HG03135 (cell line): Measurements from ENCODE around the gene CUTA.

Source experiments
- ATAC-seq: cut with Tn5 transposase; IDR thresholded peaks from one replicate; pipeline ENCODE4 v1.9.1; 2021; ENCODE audit warnings: mild to moderate bottlenecking, moderate library complexity; ENCODE audit not compliant: unreplicated experiment

CUTA gene

DNA sequence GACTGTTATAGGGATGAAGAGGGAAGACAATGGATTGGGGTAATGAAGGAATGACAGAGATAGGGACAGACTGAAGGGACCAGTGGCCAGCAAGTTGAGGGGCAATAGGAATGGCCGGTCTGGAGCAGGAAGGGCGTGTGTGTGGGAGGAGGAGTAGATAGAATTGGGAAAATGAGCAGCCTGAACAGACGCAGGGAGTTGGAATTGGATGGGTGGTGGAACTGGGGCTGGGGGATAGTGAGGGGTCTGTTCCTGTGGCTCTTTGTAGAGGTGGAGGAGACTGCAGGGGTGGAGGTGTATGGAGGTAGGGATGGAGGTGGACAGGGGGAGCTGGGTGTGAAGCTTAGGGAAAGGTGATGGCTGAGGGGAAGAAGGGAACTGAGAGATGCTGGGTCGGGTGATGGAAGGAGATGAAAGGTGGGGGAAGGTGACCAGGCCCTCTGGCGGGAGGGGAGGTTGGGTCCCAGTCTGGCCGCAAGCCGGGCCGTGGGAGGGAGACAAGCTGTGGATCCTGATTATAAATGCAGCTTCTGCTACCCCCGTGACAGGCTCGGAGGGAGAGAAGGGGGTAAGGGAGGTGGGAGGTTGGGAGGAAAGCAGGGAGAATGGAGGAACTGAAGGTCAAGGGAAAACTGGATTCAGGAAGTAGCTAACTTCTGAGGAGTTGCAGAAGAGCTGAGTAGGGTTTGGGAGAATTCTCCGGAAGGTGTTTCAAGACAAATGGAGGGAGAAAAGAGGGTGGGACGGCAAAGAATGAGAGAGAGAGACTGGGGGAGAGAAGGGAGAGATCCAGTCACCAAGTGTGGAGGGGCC lies 7.2 kb upstream of the CUTA start:
- no peak for ATAC-seq

DNA sequence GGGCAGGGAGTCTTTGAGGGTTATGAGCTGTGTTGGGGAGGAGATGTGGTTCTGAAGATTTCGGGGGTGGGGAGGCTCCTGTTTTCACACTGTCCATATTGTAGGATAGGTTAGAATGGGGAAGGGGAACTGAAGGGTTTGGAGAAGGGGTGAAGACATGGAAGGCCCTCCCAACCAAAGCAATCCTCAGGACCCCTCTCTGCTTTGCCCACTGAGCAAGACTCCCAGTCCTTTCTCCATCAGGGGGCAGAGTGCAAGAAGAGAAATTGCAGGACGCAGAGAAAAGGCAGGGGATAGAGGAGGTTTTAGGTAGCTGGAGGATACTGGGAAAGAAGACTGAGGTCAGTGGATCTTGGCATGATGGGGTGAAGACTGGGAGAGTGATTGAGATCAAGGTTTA lies 5.9 kb upstream of the CUTA start:
- no peak for ATAC-seq

DNA sequence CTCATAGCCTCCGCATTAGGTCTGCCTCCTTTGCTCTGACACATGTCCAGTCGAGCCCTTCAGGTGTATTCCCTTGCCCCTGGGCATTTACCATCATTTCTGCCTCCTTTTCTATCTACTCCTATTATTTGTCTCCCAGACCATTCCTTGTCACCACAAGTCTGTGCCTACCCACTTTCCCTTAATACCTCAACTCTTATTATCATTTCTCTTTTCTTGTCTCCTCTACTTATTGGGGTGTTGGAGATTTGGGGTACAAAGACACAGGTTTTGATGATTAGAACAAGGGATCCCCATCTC lies 3.4 kb upstream of the CUTA start:
- ATAC-seq: no peak

DNA sequence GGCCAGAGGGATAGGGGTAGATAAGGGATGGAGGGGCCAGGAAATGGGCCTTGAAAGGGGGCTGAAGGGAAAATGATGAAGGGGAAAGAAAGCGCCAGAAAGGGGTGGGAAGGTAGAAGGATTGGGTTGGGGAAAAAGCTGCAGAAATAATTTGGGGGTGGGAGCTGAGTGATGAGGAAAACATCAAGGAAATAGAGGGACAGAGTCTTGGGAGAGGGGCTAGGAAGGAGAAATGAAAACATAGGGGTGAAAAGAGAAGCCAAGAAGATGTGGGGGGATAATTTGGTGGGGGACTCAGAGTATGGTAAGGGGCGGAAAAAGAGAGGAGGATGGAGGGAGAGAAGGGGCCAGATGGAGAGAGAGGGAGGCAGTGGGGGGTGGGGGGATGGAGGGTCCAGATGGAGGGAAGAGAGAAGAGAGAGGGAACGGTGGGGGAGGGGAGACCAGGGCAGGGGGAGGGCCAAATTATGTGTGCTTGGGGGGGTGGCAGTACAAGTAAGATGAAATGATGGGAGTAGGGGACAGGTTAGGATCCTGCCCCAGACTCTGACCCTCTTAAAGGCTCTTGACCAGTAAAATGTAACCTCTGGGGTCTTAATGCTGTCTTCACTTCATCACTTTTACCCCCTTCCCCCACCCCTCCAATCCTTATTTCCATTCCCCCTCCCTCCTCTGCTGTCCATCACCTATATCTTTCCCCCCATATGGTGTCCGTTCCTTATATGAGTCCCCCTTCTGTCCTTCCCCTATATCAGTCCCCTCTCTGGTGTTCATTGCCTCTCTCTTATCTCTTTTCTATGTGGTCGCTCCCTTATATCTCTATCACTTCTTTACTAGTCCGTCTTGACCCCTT lies 2.8 kb upstream of the CUTA start:
- no peak for ATAC-seq

DNA sequence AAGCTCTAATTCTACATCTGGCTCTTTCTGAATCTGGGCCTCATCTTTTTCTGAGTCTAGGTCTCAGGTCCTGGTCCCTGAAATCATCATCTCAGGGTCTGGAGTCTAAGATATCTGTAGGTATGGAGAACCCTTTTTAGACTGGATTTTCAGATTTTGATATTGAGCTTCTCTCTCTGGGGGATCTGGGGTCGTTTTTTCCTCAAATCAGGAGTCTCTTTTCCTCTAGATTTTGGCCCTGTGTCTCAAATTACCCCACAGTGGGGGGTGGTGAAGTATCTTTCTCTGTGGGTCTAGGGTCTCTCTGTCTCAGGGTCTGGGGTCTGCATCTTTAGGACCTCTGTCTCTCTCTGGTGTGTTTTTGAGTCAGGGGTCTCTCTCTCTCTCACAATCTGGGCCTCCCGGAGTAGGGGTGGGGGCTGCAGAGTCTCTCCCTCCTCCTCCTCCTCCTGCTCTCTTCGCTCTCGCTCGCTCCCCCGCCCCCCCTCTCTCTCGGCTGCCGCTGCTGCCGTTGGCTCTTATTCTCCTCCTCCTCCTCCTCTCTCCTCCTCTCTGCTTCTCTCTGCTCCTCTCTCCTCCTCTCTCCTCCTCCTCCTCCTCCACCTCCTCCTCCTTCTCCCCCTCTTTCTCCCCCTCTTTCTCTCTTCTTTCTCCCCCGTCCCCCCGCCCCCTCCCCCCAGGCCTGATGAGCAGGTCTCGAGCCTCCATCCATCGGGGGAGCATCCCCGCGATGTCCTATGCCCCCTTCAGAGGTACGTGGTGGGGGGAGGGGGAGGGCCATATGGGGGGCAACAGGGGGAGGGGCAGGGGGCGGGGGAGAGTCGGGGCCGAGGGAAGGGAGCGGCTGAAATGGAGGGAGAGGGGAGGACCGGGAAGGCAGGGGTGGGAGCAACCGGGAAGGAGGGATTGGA lies 1.9 kb upstream of the CUTA start, which contains the start of gene SYNGAP1:
TSS of gene SYNGAP1 (plus strand) at position 486 of the 911 bp plus-strand sequence. CDS start at position 686, 200 bp downstream.
- ATAC-seq: no peak

DNA sequence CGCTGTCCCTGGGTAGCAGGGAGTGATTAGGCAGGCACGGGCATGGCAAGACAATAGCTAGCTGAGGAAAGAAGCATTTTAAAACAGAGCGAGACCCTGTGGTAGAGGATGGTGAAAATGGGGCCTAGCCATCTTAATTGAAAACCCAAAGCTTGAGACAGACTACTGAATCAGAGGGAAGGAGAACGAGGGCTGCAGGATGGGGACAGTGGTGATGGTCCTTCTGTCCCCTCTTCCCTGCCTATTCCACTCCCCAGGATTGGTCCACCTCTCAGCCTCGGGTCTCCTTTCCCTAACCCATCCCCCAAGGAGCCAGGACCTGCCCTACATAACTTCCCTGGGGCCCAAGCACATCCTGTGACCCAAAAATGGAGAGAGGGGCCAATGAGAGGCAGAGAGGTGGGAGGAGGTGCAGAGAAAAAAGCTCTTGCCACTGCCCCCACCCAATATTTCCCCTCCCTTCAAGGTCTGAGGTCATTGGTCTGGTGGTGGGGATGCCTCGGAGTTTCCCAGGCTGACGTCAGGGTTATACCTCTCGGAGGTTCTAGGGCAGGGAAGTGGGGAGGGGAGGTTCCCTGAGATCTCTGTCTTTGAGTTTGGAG lies 884 bp upstream of the CUTA start:
- ATAC-seq: no peak

DNA sequence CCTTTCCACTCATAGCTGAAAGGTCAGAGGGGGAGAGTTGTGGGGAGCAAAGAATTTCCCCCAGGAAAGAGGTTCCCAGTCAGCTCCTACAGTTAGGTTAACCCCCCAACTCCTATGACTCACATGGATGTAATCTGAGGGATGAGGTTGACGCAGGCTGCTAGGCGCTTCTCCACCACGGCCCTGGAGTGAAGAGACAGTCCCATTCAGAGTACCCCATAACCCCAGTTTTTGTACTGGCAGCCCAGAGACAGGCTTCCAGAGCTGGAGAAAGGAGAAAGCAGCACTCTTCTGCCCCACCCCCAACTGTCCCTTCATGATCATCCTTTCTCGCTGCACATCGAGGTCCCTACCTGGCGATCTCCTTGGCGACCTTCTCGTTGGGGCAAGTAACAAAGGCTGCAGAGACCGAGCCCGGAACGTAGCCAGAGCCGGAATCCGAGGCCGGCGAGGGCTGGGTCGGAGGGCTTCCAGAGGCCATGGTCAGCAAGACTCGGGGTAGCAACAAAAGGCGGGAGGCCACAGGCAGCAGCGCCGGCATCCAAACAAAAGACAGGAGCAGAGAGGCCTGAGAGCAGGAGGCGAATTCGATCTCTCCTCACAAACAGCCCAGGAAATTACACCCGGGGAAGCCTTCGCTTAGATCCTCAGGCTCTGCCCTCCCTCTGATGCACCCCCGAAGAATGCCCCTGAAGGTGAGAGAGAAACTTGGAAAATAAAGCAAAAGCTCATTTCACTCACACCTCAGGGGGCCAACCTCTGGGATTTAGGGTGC lies 592 bp downstream of the CUTA start:
- ATAC-seq: peak; percentile 1

DNA sequence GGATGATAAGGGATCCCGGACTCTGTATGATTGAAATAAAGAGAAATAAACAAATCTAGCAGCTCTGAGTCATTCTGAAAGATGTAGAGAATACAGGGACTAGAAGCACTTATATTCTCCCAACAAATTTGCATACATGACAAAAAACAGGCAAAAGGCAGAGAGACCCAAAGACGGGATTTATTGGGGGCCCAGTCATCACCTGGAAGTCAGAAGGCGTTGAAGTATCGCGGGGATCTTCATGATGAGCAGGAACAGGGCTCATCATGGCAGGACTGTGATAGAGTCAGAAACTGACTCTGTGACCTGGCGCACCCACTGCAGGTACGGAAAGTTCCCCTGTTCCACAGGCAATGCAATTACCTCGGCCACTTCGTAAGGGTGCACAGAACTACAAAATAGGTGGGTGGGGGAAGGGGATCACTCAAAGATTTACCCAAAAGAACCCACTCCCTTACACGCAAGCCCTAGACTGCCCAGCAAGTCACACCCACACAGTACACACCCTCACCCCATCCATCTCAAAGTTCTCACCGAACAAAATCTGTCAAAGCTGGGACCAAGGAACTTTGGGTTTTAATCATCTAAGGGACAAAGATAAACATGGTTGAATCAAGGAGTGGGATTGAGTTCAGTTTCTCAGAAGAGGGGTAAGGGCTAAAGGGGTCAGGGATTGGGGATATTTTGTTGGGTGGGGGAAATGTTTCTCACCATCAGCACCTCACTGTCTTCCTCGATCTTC lies 1.4 kb downstream of the CUTA start:
- ATAC-seq: no peak

DNA sequence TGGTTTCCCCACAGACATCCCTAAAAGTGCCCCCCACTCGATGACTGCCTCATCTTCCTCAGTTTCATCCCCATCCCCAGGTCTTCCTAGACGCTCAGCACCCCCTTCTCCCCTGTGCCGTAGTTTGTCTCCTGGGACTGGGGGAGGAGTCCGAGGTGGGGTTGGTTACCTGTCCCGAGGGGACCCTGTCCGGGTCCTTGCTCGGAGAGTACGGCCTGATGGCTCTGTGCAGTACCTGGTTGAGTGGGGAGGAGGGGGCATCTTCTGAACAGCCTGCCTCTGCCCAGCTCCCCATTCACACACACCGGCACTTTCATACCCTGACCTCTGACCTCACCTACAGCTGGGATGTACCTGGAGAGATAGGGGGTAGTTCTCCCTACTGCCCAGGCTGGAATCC lies 2.1 kb downstream of the CUTA start:
- ATAC-seq: no peak

DNA sequence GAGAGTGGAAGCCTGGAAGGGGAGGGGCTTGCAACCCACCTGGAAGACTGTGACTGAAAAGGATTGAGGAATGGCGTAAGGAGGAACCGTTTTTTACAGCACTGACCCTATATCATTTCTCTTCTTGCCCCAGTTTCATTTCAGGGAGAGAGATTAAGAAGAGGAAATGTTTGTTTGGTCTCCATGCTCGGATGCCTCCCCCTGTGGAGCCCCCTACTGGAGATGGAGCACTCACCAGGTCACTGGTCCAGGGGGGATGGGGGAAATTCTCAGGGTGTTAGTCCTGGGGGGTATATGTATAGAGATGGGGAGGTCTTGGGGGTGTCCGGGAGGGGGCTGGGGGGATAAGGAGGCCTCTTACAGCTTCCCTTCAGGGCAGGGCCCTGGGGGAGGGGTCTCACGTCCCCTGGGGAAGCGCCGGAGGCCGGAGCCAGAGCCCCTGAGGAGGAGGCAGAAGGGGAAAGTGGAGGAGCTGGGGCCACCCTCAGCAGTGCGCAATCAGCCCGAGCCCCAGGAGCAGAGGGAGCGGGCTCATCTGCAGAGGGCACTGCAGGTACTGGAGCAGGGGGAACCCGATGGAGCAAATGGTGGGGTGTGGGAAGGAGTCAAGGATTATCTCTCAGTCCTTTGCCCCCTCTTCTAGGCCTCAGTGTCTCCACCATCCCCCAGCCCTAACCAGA lies 3.2 kb downstream of the CUTA start:
- no peak for ATAC-seq

DNA sequence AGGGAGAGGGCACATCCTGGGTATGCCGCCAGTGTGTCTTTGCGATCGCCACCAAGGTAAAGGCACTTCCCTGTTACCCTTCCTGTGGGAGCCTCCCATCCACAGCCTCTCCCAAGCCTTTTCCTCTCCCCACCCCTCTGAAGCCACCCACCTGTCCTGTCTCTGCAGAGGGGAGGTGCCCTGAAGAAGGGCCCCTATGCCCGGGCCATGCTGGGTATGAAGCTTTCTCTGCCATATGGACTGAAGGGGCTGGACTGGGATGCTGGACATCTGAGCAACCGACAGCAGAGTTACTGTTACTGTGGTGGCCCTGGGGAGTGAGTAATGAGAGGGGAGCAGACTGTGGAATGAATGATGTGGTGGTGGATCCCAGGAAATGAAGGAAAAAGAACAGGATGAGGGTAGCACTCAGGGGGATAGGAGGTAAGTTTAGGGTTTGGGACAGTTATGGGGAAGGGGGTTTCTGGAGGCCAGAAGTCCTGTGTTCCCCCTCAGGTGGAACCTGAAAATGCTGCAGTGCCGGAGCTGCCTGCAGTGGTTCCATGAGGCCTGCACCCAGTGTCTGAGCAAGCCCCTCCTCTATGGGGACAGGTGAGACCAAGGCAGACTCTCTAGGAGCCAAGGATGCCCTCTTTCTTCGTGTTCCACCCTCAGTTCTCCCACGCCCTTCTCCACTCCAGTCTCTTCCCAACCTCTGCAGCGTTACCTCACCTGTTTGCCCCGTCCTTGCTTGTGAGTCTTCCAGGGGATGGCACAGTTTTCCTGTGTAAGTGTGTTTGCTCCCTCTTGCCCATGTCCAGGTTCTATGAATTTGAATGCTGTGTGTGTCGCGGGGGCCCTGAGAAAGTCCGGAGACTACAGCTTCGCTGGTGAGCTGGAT lies 4.4 kb downstream of the CUTA start:
- ATAC-seq: no peak

DNA sequence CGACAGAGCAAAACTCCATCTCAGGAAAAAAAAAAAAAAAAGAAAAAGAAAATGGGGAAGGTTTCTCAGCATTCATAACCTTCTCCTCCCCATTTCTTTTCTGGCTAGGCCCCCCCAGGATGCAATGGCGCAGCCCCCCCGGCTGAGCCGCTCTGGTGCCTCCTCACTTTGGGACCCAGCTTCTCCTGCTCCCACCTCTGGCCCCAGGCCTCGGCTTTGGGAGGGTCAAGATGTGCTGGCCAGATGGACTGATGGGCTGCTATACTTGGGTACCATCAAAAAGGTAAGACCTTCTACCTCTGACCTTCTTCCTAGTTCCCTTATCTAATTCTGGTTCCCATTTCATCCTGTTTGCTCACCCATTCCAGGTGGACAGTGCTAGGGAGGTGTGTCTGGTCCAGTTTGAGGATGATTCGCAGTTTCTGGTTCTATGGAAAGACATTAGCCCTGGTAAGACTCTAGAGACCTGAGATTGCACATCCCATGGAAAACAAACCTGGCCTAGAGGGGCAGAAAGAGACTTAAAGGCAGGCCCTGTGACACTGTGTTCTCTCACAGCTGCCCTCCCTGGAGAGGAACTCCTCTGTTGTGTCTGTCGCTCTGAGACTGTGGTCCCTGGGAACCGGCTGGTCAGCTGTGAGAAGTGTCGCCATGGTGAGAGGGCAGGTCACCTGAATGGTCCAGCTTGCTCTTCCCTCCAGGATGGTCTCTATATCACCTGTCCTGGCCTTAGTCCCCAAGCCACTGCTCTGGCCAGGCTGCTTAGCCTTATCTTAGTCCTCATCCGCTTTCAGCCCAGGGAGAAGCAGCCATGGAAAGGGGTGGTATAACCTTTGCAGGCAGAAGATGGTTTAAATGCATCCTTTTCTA lies 5.5 kb downstream of the CUTA start:
- no peak for ATAC-seq

DNA sequence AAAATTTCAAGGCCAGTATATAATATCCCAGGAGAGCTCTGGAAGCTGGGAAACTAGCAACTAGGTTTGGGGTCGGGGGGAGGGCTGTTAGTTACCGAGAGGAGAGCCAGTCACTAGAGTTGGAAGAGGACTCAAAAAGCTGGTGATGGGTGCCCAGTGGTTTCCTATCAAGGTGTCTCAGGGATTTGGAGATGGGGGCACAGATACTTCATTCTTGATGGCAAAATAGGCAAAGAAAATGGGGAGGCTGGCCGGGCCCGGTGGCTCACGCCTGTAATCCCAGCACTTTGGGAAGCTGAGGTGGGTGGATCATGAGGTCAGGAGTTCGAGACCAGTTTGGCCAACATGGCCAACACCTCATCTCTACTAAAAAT lies 6.3 kb downstream of the CUTA start:
- no peak for ATAC-seq

DNA sequence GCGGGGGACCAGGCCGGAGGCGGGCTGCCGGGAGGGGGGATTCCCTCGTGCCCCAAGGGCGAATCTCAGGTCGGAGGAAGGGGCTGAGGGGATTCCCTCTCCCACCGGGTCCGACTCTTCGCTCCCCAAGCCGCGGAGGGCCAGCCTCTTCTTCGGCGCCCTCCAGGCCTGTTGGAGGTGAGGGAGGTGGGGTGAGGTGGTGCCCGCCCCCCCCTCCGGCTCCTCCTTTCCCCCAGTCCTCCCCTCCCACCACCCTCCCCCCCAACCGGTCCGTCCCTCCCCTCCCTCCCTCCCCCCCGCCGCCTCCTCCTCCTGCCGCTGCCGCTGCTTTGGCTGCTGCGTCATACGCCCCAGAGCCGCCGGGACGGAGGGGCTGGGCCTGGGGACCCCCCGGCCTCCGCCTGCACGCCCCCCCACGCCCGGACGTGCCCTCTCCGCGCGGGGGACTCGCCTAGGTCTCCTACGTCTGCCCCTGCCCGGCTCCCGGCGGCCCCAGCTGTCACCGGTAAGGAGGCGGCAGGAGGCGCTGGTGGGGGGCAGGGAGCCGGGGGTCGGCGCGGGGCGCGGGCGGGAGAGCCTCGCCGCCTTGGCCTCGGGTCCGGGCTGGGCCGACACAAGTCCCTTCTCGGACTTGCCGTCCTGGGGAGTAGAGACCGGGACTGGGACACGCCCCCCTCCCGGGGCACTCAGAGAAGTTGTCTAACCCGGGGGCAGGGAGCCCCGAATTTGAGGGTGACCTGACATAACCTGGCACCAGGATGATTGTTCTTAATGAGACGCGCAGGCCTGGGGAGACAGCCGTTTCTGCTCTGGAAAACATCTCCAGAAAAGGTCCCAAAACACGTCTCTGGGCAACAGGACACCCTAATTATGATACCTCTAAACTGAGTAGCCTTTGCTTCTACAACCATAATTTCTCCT lies 6.9 kb downstream of the CUTA start, which contains the start of gene PHF1:
TSS of gene PHF1 (plus strand) at position 304 of the 921 bp plus-strand sequence. CDS start 1,250 bp downstream, outside the sequence.
- peak; percentile 38 for ATAC-seq

DNA sequence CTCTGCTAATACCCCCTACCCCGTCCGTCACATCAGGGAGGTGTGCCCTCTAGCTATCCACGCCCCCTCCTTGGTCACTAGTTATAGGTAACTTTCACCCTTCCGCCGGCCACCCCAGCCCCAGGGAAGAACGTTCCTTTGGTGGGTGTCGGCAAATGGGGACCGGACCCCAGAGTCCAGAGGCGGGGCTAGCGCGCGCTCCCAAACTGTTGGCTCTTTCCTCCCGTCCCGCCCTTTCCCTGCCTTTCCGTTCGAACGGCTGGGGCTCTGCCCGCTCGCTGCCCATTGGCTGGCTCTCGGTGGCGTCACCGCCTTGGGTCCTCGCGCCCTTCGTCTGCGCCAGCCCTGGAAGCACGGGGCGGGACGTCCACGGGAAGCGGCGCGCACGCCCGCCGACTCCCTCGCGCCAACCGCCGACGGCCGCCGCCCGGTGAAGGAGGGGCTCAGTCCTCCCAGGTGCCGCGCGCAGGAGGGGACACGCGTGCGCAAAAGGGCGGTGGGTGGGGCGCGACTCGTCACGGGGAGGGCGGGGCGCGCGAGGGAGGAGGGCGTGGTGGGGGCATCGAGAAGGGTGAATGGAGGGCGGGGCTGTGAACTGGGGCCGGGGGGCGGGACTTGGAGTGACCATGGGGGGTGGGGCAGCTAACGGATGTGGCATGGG lies 7.7 kb downstream of the CUTA start:
- ATAC-seq: peak; percentile 69
